ENCODE measurements around the gene FOXO6.

FOXO6 gene

GRCh38 chr1:41380195-41380594 is 19.0 kb downstream of the FOXO6 start:
- Mint-ChIP-seq H3K4me3 (peak overlapping the region; percentile 53), H3K27ac (no peak overlapping the region), H3K36me3 (no peaks in the 10 kb centered on the region), H3K9me3 (no peaks in the 10 kb centered on the region), H3K4me1 (peaks cover 18% of the 10 kb centered on the region), H3K27me3 (peaks cover 55% of the 10 kb centered on the region)

GRCh38 chr1:41380979-41381691 is 19.9 kb downstream of the FOXO6 start:
- H3K4me3 Mint-ChIP-seq, result peak overlapping the region; percentile 85
- H3K4me1 Mint-ChIP-seq, result peaks cover 18% of the 10 kb centered on the region
- H3K36me3 Mint-ChIP-seq, result no peaks in the 10 kb centered on the region
- no peak overlapping the region for H3K27ac Mint-ChIP-seq
- H3K27me3 Mint-ChIP-seq, result peaks cover 55% of the 10 kb centered on the region
- no peaks in the 10 kb centered on the region for H3K9me3 Mint-ChIP-seq

GRCh38 chr1:41381692-41382479 is 20.7 kb downstream of the FOXO6 start:
- Mint-ChIP-seq H3K9me3 (no peaks in the 10 kb centered on the region), H3K4me1 (peaks cover 18% of the 10 kb centered on the region), H3K27ac (no peak overlapping the region), H3K27me3 (peaks cover 55% of the 10 kb centered on the region), H3K4me3 (peak overlapping the region; percentile 85), H3K36me3 (no peaks in the 10 kb centered on the region)

GRCh38 chr1:41382480-41383090 is 21.4 kb downstream of the FOXO6 start:
- H3K27ac Mint-ChIP-seq, result no peak overlapping the region
- no peaks in the 10 kb centered on the region for H3K36me3 Mint-ChIP-seq
- peaks cover 18% of the 10 kb centered on the region for H3K4me1 Mint-ChIP-seq
- peaks cover 55% of the 10 kb centered on the region for H3K27me3 Mint-ChIP-seq
- H3K4me3 Mint-ChIP-seq, result peak overlapping the region; percentile 64
- H3K9me3 Mint-ChIP-seq, result no peaks in the 10 kb centered on the region

GRCh38 chr1:41383094-41383852 is 22.0 kb downstream of the FOXO6 start:
- no peak overlapping the region for H3K27ac Mint-ChIP-seq
- H3K36me3 Mint-ChIP-seq, result no peaks in the 10 kb centered on the region
- peak overlapping the region; percentile 73 for H3K4me3 Mint-ChIP-seq
- H3K27me3 Mint-ChIP-seq, result peaks cover 52% of the 10 kb centered on the region
- H3K9me3 Mint-ChIP-seq, result no peaks in the 10 kb centered on the region
- H3K4me1 Mint-ChIP-seq, result peaks cover 18% of the 10 kb centered on the region

DNA sequence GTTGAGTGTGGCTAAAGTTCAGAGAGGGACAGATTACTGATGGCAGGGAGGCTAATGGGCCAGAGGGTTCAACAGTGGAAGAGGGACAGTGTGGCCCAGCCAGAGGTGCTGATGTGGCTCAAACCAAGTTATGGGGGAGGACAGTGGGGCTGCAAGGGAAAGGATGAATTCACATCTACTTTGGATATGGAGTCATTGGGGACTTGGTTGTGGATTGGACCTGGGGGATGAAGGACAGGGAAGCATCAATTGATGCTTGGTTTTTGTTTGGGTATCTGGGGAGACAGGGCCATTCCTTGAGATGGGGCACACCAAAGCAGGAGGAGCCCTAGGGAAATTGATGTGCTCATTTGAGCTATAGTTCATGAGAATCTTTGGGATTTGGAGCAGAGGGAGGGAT is 23.3 kb downstream of the FOXO6 start:
- Mint-ChIP-seq H3K4me3 (no peak overlapping the region), H3K4me1 (peaks cover 18% of the 10 kb centered on the region), H3K9me3 (no peaks in the 10 kb centered on the region), H3K27me3 (peaks cover 47% of the 10 kb centered on the region), H3K36me3 (no peaks in the 10 kb centered on the region), H3K27ac (no peak overlapping the region)

GRCh38 chr1:41385398-41386195 is 24.4 kb downstream of the FOXO6 start:
- Mint-ChIP-seq H3K36me3 (no peaks in the 10 kb centered on the region), H3K27ac (no peak overlapping the region), H3K9me3 (no peaks in the 10 kb centered on the region), H3K4me1 (peaks cover 14% of the 10 kb centered on the region), H3K27me3 (peaks cover 38% of the 10 kb centered on the region), H3K4me3 (no peak overlapping the region)

GRCh38 chr1:41386196-41386663 is 25.0 kb downstream of the FOXO6 start:
- Mint-ChIP-seq H3K4me1 (peaks cover 14% of the 10 kb centered on the region), H3K27ac (no peak overlapping the region), H3K9me3 (no peaks in the 10 kb centered on the region), H3K27me3 (peaks cover 34% of the 10 kb centered on the region), H3K36me3 (no peaks in the 10 kb centered on the region), H3K4me3 (no peak overlapping the region)

- Mint-ChIP-seq H3K27ac (no peak overlapping the region), H3K36me3 (no peaks in the 10 kb centered on the region), H3K4me3 (no peak overlapping the region), H3K9me3 (no peaks in the 10 kb centered on the region), H3K27me3 (peaks cover 32% of the 10 kb centered on the region), H3K4me1 (peaks cover 10% of the 10 kb centered on the region)
Observed at GRCh38 chr1:41387667-41388091, 26.4 kb downstream of the FOXO6 start.

DNA sequence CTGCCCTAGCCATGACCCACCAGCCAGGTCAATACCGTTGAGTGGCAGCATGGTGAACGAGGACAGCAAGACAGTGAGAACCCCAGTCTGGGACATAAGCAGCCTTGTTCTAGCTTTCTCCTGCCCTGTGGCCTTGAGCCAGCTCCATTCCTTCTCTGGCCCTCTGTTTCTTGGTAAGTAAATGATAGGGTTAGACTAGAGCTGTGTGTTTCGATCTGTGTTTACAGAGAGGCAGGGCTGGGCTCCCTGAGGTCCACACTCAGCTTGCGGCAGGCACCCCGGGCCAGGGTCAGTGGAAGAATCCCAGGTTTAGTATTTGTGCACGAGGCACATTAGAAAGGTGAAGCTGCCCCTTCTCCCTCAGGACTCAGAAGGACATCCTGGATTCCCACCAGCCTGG is 27.3 kb downstream of the FOXO6 start:
- Mint-ChIP-seq H3K27ac (no peak overlapping the region), H3K4me1 (peaks cover 3% of the 10 kb centered on the region), H3K4me3 (no peak overlapping the region), H3K9me3 (no peaks in the 10 kb centered on the region), H3K27me3 (peaks cover 26% of the 10 kb centered on the region), H3K36me3 (no peaks in the 10 kb centered on the region)

GRCh38 chr1:41389009-41389408 is 27.8 kb downstream of the FOXO6 start:
- Mint-ChIP-seq H3K9me3 (no peaks in the 10 kb centered on the region), H3K27ac (no peak overlapping the region), H3K4me1 (no peaks in the 10 kb centered on the region), H3K4me3 (no peak overlapping the region), H3K27me3 (peaks cover 21% of the 10 kb centered on the region), H3K36me3 (no peaks in the 10 kb centered on the region)

DNA sequence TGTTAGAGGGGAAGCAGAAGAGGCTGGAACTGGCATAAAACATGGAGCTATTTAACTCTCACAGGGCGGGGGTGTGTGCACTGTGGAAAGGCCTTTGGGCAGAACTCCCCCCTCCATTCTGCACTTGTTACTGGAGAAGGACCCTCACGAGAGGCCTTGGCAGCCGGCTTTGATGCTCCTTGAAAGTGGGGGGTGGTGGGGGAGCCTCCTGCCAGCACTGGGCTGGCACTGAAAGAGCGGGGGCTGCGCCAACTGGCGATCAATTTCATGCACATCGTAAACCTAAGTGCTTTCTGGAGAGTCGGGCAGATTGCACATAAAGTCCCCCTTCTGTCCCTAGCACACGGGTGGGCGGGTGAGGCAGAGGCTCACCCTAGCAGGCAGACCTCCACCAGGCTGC is 28.9 kb downstream of the FOXO6 start:
- Mint-ChIP-seq H3K4me3 (no peak overlapping the region), H3K36me3 (no peaks in the 10 kb centered on the region), H3K4me1 (no peaks in the 10 kb centered on the region), H3K9me3 (no peaks in the 10 kb centered on the region), H3K27ac (no peak overlapping the region), H3K27me3 (peaks cover 9% of the 10 kb centered on the region)

DNA sequence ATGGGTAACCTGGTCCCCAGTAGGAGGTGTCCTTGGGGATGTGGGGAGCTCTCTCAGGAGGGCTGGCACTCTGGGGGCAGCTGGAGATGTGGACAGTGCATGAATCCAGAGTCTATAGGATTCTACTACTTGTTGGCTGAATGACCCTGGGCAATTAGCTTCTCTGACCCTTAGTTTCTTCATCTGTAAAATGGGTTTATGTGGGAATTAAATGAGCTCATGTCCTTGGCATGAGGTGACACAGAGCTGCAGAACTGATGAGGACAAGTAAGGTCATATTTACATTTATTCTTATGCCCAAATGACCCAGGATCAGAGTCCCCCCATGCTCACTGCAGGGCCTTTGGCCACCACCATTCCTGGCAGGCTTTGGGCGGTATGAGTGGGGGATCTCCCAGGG is 29.3 kb downstream of the FOXO6 start:
- Mint-ChIP-seq H3K27ac (no peak overlapping the region), H3K4me3 (no peak overlapping the region)

DNA sequence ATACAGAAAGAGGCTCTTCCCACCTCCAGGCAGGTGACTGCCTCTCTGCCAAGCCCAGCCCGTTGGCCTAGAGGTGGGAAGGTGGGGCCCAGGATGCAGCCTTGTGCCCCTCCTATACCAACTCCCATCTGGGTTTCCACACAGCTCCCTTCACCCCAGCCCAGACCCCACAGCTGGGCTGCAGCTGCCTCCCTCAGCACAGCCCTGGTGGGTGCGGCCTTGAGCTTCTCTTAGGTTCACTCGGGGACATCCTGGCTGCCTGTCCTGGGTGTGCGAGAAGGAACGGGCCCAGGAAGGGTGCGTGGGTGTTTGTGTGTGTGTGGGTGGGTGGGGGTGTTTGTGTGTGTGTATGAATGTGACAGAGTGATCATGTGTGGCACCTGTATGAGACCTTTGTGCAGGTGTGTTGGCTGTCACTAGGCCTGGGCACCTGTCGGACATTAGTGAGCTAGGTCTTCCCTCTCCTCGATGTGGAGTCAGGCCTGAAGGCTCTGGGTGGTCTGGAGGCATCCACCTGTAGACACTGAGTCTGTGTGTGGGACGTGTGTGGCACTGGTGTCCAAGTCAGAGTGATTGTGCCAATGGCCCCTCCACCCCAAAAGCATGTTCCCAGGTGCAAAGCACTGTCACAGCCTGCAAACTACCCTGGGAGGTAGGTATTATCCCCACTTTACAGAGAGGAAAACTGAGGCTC is 30.7 kb downstream of the FOXO6 start:
- Mint-ChIP-seq H3K4me1 (no peaks in the 10 kb centered on the region), H3K27ac (no peak overlapping the region), H3K9me3 (no peaks in the 10 kb centered on the region), H3K27me3 (peaks cover 9% of the 10 kb centered on the region), H3K4me3 (no peak overlapping the region), H3K36me3 (no peaks in the 10 kb centered on the region)

More for the DNA sequence above, 29.3 kb downstream of the FOXO6 start:
- Mint-ChIP-seq H3K36me3 (no peaks in the 10 kb centered on the region), H3K4me1 (no peaks in the 10 kb centered on the region), H3K27me3 (peaks cover 9% of the 10 kb centered on the region), H3K9me3 (no peaks in the 10 kb centered on the region)

Data from activated naive CD4-positive, alpha-beta T cell treated with anti-CD3 and anti-CD28 coated beads, Interleukin-2, amount 50 U/mL, for 24 hours (primary cell).